Measurements from ENCODE around the gene ARID3A. TPM values are rescaled to one million over a fixed set of nuclear protein-coding genes. Genes with fewer than 3 reads are reported as not detected.

ARID3A gene
- total RNA-seq, 4 donors from 2014 or later, result 1.8 to 9.4 (median 5.6) TPM

GRCh38 chr19:911197-912033 lies 14.4 kb upstream of the ARID3A start:
- intact Hi-C loops (cut with DNase I; ENCODE audit: low total_unique reads), result no loop called here
- WGBS, 2 donors, result 82 to 88% methylated on average over 48 to 52 of the region's 54 CpGs
- TF ChIP-seq POLR2A (IDR thresholded peaks at IDR 0.05) (no peak), CTCF (IDR thresholded peaks at IDR 0.05) (no peak)
- DNase-seq (ENCODE audit: low spot score in 2 of 2), result no peak
- no peak overlapping the region for H3K4me3 ChIP-seq (ENCODE audit: low read depth, poor library complexity, severe bottlenecking)

- H3K4me3 ChIP-seq (ENCODE audit: low read depth, poor library complexity, severe bottlenecking), result peak overlapping the region; percentile 89
- intact Hi-C loops (cut with DNase I; ENCODE audit: low total_unique reads), result no loop called here
- DNase-seq (ENCODE audit: low spot score in 2 of 2), result no peak
- 3 to 5% methylated on average over 28 to 41 of the region's 69 CpGs for WGBS, 2 donors
- TF ChIP-seq POLR2A (IDR thresholded peaks at IDR 0.05) (no peak), CTCF (IDR thresholded peaks at IDR 0.05) (no peak)
These were observed 13.4 kb upstream of the ARID3A start for GRCh38 chr19:912181-913079.

GRCh38 chr19:913080-913748 lies 12.6 kb upstream of the ARID3A start, which contains the start of gene R3HDM4:
Gene R3HDM4, minus strand, starts transcription at chr19:913219. Its CDS starts 62 bp downstream, at chr19:913157.
- DNase-seq (ENCODE audit: low spot score in 2 of 2), result peak; percentile 58 to 96
- 0 to 1% methylated on average over 28 to 41 of the region's 76 CpGs for WGBS, 2 donors
- TF ChIP-seq CTCF (IDR thresholded peaks at IDR 0.05) (no peak), POLR2A (IDR thresholded peaks at IDR 0.05) (no peak)
- intact Hi-C loops (cut with DNase I; ENCODE audit: low total_unique reads), result no loop called here
- H3K4me3 ChIP-seq (ENCODE audit: low read depth, poor library complexity, severe bottlenecking), result peak within 1 kb of the TSS; percentile 89

GRCh38 chr19:916645-917322 lies 9.1 kb upstream of the ARID3A start:
- no peak for DNase-seq (ENCODE audit: low spot score in 2 of 2)
- no peak overlapping the region for H3K4me3 ChIP-seq (ENCODE audit: low read depth, poor library complexity, severe bottlenecking)
- no peak for TF ChIP-seq POLR2A (IDR thresholded peaks at IDR 0.05)
- no peak for TF ChIP-seq CTCF (IDR thresholded peaks at IDR 0.05)
- intact Hi-C loops (cut with DNase I; ENCODE audit: low total_unique reads), result loop anchor here (5.0 kb wide), 1 partner anchor 149 kb away; no protein-coding TSS in a partner anchor
- 27 to 32% methylated on average over 28 to 30 of the region's 35 CpGs for WGBS, 2 donors
